ENCODE data around the gene ENTREP1.
"Not testable (repeated sequence)": the region's sequence is repeated elsewhere in the genome, so short reads cannot be mapped to it uniquely, and the experiment has no call there.

The ENTREP1 gene

GRCh38 chr9:69293156-69293555 is 31.9 kb upstream of the ENTREP1 start:
- no peak overlapping the region for H3K4me3 ChIP-seq (replicated peaks; ENCODE audit: low read depth, low read length)
- TF ChIP-seq CTCF (IDR thresholded peaks at IDR 0.05; ENCODE audit: low read depth, low read length, missing control alignments), result no peak
- DNase-seq (ENCODE audit: extremely low read depth, low read depth), result no peak

- TF ChIP-seq CTCF (IDR thresholded peaks at IDR 0.05; ENCODE audit: low read depth, low read length, missing control alignments), result no peak
- no peak for DNase-seq (ENCODE audit: extremely low read depth, low read depth)
- H3K4me3 ChIP-seq (replicated peaks; ENCODE audit: low read depth, low read length), result no peak overlapping the region
Observed at GRCh38 chr9:69295872-69296552, 29.0 kb upstream of the ENTREP1 start.

- DNase-seq (ENCODE audit: extremely low read depth, low read depth), result no peak
- TF ChIP-seq CTCF (IDR thresholded peaks at IDR 0.05; ENCODE audit: low read depth, low read length, missing control alignments), result no peak
- no peak overlapping the region for H3K4me3 ChIP-seq (replicated peaks; ENCODE audit: low read depth, low read length)
Observed at GRCh38 chr9:69297300-69297980, 27.6 kb upstream of the ENTREP1 start.

- no peak overlapping the region for H3K4me3 ChIP-seq (replicated peaks; ENCODE audit: low read depth, low read length)
- TF ChIP-seq CTCF (IDR thresholded peaks at IDR 0.05; ENCODE audit: low read depth, low read length, missing control alignments), result no peak
- no peak for DNase-seq (ENCODE audit: extremely low read depth, low read depth)
Observed at GRCh38 chr9:69299315-69299714, 25.7 kb upstream of the ENTREP1 start.

- no peak overlapping the region for H3K4me3 ChIP-seq (replicated peaks; ENCODE audit: low read depth, low read length)
- no peak for TF ChIP-seq CTCF (IDR thresholded peaks at IDR 0.05; ENCODE audit: low read depth, low read length, missing control alignments)
- no peak for DNase-seq (ENCODE audit: extremely low read depth, low read depth)
Observed at GRCh38 chr9:69299826-69300225, 25.2 kb upstream of the ENTREP1 start.

- no peak for DNase-seq (ENCODE audit: extremely low read depth, low read depth)
- no peak overlapping the region for H3K4me3 ChIP-seq (replicated peaks; ENCODE audit: low read depth, low read length)
- no peak for TF ChIP-seq CTCF (IDR thresholded peaks at IDR 0.05; ENCODE audit: low read depth, low read length, missing control alignments)
Observed at GRCh38 chr9:69303331-69303730, 21.7 kb upstream of the ENTREP1 start.

- DNase-seq (ENCODE audit: extremely low read depth, low read depth); H3K4me3 ChIP-seq (replicated peaks; ENCODE audit: low read depth, low read length): not testable (repeated sequence)
Observed at GRCh38 chr9:69306895-69307445, 18.0 kb upstream of the ENTREP1 start.
